OCI-LY1 (cell line): ENCODE data around the gene CEACAM1.

Experiments used
- H2AFZ ChIP-seq: fragments of 200-600 bp; sonication (generic), shearing (Covaris generic); 2 replicates; pipeline ENCODE4 v1.6.0; 2014; ENCODE audit warnings: antibody characterized with exemption, mild to moderate bottlenecking, low read length
- H3F3A ChIP-seq: fragments of 200-600 bp; sonication (generic), shearing (Covaris generic); 2 replicates; pipeline ENCODE4 v1.6.0; 2014; ENCODE audit warnings: mild to moderate bottlenecking, antibody characterized with exemption, low read length, moderate library complexity; ENCODE audit not compliant: insufficient read depth
- H3K27ac ChIP-seq: fragments of 200-600 bp; sonication (generic); 2 replicates; pipeline ENCODE4 v1.5.1; 2014; ENCODE audit warnings: low read length, mixed run types, mild to moderate bottlenecking, low read depth; ENCODE audit not compliant: poor library complexity, severe bottlenecking
- H3K27me3 ChIP-seq: fragments of 200-600 bp; sonication (generic); 2 replicates; pipeline ENCODE4 v1.6.0; 2014; ENCODE audit warnings: antibody characterized with exemption, mild to moderate bottlenecking, low read length, moderate library complexity; ENCODE audit not compliant: insufficient read depth
- H3K36me3 ChIP-seq: fragments of 200-600 bp; sonication (generic); 2 replicates; pipeline ENCODE4 v1.6.1; 2014; ENCODE audit warnings: mild to moderate bottlenecking, antibody characterized with exemption, low read length, moderate library complexity, mixed read lengths; ENCODE audit not compliant: insufficient read depth
- H3K4me1 ChIP-seq: fragments of 200-600 bp; sonication (generic); 2 replicates; pipeline ENCODE4 v1.5.1; 2014; ENCODE audit warnings: mild to moderate bottlenecking, low read length, moderate library complexity; ENCODE audit not compliant: insufficient read depth, severe bottlenecking
- H3K4me2 ChIP-seq: fragments of 200-600 bp; sonication (generic), shearing (Covaris generic); 2 replicates; pipeline ENCODE4 v1.6.1; 2014; ENCODE audit warnings: low read length
- H3K4me3 ChIP-seq: fragments of 200-600 bp; sonication (generic); 2 replicates; pipeline ENCODE4 v1.5.1; 2014; ENCODE audit warnings: low read length, low read depth, mild to moderate bottlenecking, mixed read lengths; ENCODE audit not compliant: poor library complexity, severe bottlenecking
- H3K79me2 ChIP-seq: fragments of 200-600 bp; shearing (Covaris generic); 2 replicates; pipeline ENCODE4 v1.6.1; 2016; ENCODE audit warnings: mixed run types, low read length, mixed read lengths; ENCODE audit not compliant: insufficient read depth
- H3K9ac ChIP-seq: fragments of 200-600 bp; sonication (generic), shearing (Covaris generic); 2 replicates; pipeline ENCODE4 v1.6.1; 2014; ENCODE audit warnings: mild to moderate bottlenecking, low read length, mixed read lengths
- H3K9me2 ChIP-seq: fragments of 200-600 bp; sonication (generic), shearing (Covaris generic); 2 replicates; pipeline ENCODE4 v1.6.1; 2014; ENCODE audit warnings: low read depth, mild to moderate bottlenecking, low read length, mixed read lengths
- H3K9me3 ChIP-seq: fragments of 200-600 bp; shearing (Covaris generic); 2 replicates; pipeline ENCODE4 v1.6.1; 2014; ENCODE audit warnings: low read length, mixed read lengths
- H4K20me1 ChIP-seq: fragments of 200-600 bp; sonication (generic), shearing (Covaris generic); 2 replicates; pipeline ENCODE4 v1.6.0; 2016; ENCODE audit warnings: mild to moderate bottlenecking, low read length; ENCODE audit not compliant: insufficient read depth
- EZH2 ChIP-seq: fragments of 200-600 bp; sonication (generic), shearing (Covaris generic); IDR thresholded peaks from 2 replicates; pipeline ENCODE4 v1.8.0; 2017; ENCODE audit warnings: borderline replicate concordance, mixed run types, mild to moderate bottlenecking, antibody characterized with exemption, low read length, moderate library complexity, mixed read lengths
- TF ChIP-seq, protein P1 (sequence below): fragments of 200-600 bp; sonication (generic), shearing (Covaris generic); IDR thresholded peaks from 2 replicates; pipeline ENCODE4 v1.5.1; 2017; ENCODE audit warnings: mild to moderate bottlenecking, antibody characterized with exemption, low read length, moderate library complexity, mixed read lengths

CEACAM1 gene

GRCh38 chr19:42477117-42477516 lies 51.2 kb downstream of the CEACAM1 start:
- Histone ChIP-seq H3K9me3 (no peaks in the 10 kb centered on the region), H3K27ac (no peak overlapping the region), H3F3A (no peaks in the 10 kb centered on the region), H3K9me2 (no peaks in the 10 kb centered on the region), H4K20me1 (no peaks in the 10 kb centered on the region), H3K4me3 (no peak overlapping the region), H3K36me3 (no peaks in the 10 kb centered on the region), H3K27me3 (no peaks in the 10 kb centered on the region), H3K4me1 (peaks cover 5% of the 10 kb centered on the region), H2AFZ (no peak overlapping the region), H3K9ac (no peak overlapping the region), H3K79me2 (no peaks in the 10 kb centered on the region), H3K4me2 (no peak overlapping the region)
- TF ChIP-seq, protein P1, sequence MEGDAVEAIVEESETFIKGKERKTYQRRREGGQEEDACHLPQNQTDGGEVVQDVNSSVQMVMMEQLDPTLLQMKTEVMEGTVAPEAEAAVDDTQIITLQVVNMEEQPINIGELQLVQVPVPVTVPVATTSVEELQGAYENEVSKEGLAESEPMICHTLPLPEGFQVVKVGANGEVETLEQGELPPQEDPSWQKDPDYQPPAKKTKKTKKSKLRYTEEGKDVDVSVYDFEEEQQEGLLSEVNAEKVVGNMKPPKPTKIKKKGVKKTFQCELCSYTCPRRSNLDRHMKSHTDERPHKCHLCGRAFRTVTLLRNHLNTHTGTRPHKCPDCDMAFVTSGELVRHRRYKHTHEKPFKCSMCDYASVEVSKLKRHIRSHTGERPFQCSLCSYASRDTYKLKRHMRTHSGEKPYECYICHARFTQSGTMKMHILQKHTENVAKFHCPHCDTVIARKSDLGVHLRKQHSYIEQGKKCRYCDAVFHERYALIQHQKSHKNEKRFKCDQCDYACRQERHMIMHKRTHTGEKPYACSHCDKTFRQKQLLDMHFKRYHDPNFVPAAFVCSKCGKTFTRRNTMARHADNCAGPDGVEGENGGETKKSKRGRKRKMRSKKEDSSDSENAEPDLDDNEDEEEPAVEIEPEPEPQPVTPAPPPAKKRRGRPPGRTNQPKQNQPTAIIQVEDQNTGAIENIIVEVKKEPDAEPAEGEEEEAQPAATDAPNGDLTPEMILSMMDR, result no peak

- peaks cover 13% of the 10 kb centered on the region for H3K4me1 ChIP-seq
- no peaks in the 10 kb centered on the region for H3K9me3 ChIP-seq
- H3K79me2 ChIP-seq, result no peaks in the 10 kb centered on the region
- no peaks in the 10 kb centered on the region for H3K9me2 ChIP-seq
- no peak overlapping the region for H3K4me2 ChIP-seq
- no peak for TF ChIP-seq EZH2
- TF ChIP-seq, protein P1, result no peak
- H3K27me3 ChIP-seq, result no peaks in the 10 kb centered on the region
- no peak overlapping the region for H3K9ac ChIP-seq
- no peaks in the 10 kb centered on the region for H4K20me1 ChIP-seq
- no peak overlapping the region for H3K27ac ChIP-seq
- no peaks in the 10 kb centered on the region for H3K36me3 ChIP-seq
- no peak overlapping the region for H2AFZ ChIP-seq
- no peak overlapping the region for H3K4me3 ChIP-seq
- no peaks in the 10 kb centered on the region for H3F3A ChIP-seq
Measured at GRCh38 chr19:42475366-42475765, 52.9 kb downstream of the CEACAM1 start.

- H3K9me3 ChIP-seq, result no peaks in the 10 kb centered on the region
Measured at GRCh38 chr19:42474743-42475142, 53.5 kb downstream of the CEACAM1 start.

More at GRCh38 chr19:42474743-42475142, 53.5 kb downstream of the CEACAM1 start:
- Histone ChIP-seq H3K4me3 (no peak overlapping the region), H3K27me3 (no peaks in the 10 kb centered on the region), H2AFZ (no peak overlapping the region), H3K36me3 (no peaks in the 10 kb centered on the region), H3K79me2 (no peaks in the 10 kb centered on the region), H3F3A (no peaks in the 10 kb centered on the region), H3K27ac (no peak overlapping the region), H3K9ac (no peak overlapping the region), H4K20me1 (no peaks in the 10 kb centered on the region), H3K9me2 (no peaks in the 10 kb centered on the region), H3K4me1 (peaks cover 18% of the 10 kb centered on the region), H3K4me2 (no peak overlapping the region)
- TF ChIP-seq, protein P1, result no peak
- no peak for TF ChIP-seq EZH2
